LoVo (cell line): ENCODE results near the gene LRIT3.
A peak's percentile ranks its signal among the peaks of the same experiment; 100 is the strongest.

ENCODE experiments used
- DNase-seq: peaks from one replicate; pipeline ENCODE4 v3.0.0-alpha.2; 2016; ENCODE audit warnings: low spot score

LRIT3 gene, protein sequence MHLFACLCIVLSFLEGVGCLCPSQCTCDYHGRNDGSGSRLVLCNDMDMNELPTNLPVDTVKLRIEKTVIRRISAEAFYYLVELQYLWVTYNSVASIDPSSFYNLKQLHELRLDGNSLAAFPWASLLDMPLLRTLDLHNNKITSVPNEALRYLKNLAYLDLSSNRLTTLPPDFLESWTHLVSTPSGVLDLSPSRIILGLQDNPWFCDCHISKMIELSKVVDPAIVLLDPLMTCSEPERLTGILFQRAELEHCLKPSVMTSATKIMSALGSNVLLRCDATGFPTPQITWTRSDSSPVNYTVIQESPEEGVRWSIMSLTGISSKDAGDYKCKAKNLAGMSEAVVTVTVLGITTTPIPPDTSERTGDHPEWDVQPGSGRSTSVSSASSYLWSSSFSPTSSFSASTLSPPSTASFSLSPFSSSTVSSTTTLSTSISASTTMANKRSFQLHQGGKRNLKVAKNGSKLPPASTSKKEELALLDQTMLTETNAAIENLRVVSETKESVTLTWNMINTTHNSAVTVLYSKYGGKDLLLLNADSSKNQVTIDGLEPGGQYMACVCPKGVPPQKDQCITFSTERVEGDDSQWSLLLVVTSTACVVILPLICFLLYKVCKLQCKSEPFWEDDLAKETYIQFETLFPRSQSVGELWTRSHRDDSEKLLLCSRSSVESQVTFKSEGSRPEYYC

DNA sequence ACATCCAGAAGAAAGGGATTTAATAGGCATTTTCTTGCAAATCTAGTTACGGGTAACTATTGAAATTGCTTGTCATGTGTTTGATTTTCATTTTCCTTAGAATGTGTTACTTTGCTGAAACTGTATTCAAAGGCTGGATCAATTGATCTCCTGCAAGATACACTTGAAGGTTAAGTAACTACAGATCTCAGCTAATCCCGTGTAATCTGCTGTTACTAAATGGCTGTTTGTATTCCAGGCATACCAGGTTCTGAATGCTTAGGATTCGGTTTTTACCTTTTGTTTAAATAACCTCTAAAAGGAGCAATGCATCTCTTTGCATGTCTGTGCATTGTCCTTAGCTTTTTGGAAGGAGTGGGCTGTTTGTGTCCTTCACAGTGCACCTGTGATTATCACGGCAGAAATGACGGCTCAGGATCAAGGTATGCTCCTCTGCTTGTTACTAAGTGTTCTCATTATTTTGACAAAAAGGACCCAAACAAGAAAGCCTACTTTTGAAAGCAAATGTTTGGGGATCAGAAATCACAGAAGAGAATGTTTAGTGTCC lies at the start of gene LRIT3:
TSS of gene LRIT3 (plus strand) at position 212 of the 547 bp plus-strand sequence. CDS start at position 307, 95 bp downstream.
- no peak for DNase-seq

DNA sequence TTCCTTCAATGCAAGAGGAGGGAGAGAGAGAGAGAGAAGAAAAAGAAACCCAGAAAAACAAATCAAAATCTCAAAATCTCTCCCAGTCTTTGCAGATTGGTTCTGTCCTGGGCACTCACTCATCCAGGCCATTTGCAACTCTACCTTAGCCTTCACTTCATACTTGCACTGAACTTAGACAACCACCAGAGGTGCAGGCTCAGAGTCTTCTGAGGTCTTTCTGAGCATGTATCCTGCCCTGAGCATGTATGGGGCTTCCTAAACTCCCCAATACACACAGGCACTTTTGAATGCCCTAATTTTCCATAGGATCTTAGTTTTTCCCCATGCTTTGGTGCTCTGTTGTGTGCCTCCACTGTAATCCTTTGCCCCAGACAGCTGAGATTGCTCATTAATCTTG lies 49.0 kb upstream of the LRIT3 start:
- DNase-seq = no peak

DNA sequence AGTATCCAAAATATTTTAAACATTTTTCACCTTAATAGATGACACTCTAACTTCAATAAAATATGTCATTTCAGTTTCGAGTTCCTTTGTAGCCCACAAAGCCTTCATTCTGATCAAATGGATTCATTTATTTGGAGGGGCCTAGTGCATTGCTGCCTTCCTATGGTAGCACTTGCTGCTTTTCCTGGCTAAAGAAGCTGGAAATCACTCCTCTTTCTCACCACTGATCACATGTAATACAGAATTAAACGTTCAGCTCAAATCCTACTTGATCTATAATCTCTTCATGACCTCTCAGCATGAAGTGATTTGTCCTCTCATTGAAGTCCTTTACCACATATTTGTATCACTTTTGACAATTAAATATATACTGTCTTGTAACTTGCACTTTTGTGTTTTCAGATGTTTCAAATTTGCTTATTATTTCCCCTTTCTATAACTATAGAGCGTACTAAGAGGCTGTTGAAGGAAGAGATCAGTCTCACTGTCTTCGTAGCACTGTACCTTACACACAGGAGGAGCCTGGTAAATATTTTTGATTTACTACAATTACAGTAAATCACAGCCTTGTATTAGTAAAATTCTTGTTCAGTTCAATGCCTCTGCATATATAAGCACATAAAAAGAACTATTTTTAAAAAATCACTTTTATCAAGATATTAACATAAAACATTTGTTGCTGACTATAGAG lies 46.7 kb upstream of the LRIT3 start:
- DNase-seq = no peak

DNA sequence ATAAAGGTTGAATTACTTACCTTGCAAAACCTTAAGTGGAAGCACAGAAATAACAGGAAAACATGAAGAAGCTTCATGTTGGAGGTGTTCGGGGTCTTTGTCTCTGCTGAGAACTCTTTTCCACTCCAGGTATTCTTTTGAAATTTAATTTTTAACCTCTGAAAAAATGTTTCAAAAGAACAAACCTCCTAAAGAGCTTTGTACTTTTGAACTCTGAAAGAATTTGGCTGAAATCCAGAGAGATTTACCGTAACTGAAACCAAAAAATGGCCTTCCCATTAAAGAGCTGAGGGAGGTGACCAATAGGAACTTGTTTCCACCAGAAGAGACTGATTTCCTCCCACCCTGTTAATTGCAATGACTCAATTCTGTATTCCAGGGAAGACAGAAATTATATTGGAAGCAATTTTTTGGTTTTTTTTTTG lies 46.0 kb upstream of the LRIT3 start, which contains the start of gene CFI:
TSS of gene CFI (minus strand) at position 105 of the 425 bp plus-strand sequence. CDS start at position 77, 28 bp downstream.
- DNase-seq = peak; percentile 43

DNA sequence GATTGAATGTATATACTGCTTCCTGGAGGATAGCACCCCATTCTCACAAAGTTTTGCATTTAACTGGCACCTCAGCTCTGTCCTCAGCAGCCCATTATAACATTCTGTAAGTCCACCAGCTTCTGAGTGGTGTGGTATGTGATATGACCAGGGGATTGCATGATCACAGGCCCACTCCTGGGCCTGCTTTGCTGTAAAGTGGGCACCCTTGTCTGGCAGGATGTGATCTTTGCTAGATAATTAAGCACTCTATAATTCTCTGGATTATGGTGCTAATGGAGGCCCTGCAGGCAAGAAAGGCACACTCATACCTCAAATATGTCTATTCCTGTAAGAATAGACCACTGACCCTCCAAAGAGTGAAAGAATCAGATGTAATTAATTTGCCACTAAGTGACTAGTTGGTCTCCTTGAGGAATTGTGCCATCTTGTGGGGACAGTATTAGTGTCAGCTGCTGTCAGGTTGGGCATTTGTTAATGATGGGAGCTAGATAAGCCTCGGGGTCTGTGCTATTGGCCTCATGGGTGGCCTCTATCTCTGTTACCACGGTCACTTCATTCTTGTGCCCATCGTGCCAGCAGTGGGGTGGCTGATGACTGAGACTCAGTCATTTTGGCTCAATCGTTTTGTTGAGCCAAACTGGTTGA lies 43.9 kb upstream of the LRIT3 start:
- DNase-seq = peak; percentile 31

DNA sequence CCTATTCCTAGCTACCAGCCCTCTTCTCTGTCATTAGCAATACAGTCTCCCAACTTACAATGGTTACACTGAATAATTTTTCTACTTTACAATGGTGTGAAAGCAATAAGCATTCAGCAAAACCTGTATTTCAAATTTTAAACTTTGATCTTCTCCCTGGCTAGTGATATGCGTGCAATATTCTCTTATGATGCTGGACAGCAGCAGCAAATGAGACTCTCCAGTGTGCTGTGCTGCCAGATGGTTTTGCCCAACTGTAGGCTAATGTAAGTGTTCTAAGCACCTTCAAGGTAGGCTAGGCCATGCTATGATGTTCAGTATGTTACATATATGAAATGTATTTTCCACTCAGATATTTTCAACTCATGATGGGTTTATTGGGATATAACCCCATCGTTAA lies 38.3 kb upstream of the LRIT3 start:
- no peak for DNase-seq

DNA sequence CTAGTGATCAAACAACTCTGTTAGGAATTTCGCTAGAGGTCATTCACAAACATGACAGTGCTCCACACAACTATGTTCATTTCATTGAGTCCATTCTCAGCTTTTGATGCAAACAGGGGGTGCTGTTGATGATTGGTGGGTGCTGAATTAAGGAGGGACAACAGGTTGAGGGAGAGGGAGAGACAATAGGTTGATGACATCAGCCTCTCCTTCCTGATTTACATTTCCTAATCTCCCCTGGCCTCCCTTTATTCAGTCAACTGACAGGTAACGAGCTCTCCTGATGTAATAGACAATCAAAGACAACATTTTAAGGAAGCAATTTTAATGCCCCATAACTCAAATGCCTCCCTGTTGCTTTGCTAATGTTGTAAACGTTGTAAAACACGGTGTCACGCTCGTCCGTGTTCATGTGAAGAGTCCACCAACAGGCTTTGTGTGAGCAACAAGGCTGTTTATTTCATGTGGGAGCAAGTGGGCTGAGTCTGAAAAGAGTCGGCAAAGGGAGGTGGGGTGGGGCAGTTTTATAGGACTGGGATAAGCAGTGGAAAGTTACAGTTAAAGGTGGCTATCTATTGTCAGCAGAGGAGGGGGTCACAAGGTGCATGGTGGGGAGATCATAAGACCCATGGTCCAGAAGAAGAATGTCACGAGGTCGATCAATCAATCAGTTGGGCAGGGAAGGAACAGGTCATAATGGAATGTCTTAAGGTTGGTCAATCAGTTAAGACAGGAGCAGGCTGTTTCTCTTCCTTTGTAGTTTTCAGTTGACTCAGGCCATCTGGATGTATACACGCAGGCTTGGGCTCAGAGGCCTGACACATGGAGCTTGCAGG lies 37.1 kb upstream of the LRIT3 start:
- DNase-seq = no peak

DNA sequence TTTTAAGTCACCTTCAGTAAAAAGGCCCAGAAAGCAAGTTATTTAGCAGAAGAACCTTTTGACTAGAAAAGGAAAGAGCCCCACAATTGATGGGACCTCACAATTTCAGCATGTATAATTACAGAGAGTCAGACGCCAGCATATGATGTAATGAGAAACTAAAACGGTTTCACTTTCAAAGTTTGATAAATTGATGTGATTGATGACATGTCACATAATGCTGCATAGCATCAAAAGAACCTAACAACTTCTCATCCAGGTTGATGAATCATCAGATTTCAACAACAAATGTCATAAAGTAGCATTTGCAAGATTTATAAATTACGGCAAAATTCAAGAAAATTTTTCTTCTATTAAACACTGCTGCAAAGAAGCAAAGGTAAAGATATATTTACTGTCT lies 36.2 kb upstream of the LRIT3 start:
- no peak for DNase-seq

DNA sequence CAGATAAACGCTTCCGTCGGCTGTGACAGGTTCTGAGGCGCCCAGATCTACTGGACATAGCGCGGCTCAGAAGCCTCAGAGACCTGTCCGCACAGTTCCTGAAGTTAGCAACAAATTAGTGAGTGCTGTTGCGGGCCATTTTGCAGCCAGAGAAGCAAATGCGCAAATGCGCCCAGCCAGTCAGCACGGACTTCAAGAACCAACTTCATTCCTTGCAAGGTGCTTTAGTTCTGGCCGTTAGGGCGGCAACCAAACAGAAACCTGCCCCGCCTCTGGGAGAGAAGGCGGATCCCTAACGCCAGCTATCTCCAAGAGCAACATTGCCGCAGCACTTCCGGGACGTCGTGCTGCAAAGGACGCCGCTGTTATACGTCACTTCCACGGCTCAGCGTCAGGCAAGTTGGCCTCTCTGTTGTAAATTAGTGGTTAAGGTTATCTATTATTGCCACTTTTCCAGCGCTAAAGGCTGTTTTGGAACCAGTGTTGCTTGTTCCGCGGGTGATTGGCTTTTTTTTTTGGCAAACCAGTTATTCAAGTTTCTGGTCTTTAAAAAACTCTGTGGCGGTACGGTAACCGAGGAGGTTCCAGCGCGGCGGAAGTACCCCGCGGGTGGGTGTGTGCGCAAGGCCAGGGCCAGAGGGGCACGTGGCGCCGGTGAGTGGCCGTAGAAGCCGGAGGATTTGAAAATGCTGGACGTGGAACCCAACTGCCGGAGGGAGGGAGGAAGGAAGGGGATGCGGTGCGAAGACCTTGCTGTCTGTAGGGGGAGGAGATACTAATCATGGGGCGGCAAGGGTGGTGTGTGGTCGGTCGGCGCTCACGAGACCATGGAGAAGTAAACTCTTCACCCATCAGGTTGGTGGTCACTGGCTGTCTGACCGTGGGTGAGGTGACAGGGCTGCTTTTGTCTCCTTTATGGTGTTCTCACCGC lies 32.5 kb upstream of the LRIT3 start, which contains the start of gene GAR1:
TSS of gene GAR1 (plus strand) at position 612 of the 931 bp plus-strand sequence. CDS start 403 bp downstream, outside the sequence.
- DNase-seq = peak; percentile 95

DNA sequence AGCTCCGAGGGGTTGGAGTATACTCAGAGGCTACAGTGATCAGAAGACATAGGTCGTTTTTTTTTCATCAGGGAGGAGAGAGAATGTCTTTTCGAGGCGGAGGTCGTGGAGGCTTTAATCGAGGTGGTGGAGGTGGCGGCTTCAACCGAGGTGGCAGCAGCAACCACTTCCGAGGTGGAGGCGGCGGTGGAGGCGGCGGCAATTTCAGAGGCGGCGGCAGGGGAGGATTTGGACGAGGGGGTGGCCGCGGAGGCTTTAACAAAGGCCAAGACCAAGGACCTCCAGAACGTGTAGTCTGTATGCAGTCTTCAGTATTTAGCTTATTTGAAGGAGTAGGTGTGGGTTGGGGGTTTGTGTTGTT lies 31.8 kb upstream of the LRIT3 start:
- no peak for DNase-seq

DNA sequence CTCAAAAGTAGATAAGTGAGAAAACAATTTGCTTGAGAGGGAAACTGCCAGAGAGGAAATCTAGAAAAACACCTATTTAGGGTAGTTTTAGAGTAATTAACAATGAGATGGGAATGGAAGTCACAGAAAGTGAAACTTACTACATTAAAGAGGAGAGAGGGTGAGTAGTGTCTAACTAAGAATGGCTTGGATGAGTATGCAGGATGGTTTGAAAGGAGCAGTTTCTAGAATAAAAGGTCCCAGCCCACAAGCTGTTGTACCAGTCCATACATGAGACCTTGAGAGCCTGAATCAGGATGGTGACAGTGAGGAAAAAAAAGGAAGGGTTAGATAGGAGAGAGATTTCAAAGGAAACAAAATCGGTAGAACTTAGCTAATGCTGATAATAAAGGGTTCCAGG lies 31.0 kb upstream of the LRIT3 start:
- no peak for DNase-seq

DNA sequence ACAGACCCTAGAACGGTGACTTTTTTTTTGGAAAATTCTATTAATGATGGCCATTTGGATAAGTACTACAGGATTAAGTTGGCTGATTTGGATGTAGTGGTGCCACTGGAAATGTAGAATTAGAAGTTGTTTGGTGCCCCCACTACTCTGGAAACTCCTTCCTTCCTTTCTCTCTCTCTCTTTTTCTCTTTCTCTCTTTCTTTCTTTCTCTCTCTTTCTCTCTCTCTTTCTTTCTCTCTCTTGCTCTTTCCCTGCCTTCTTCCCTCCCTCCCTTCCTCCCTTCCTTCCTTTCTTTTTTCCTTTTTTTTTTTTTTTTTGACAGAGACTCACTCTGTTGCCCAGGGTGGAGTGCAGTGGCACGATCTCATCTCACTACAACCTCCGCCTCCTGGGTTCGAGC lies 29.6 kb upstream of the LRIT3 start:
- DNase-seq = no peak

DNA sequence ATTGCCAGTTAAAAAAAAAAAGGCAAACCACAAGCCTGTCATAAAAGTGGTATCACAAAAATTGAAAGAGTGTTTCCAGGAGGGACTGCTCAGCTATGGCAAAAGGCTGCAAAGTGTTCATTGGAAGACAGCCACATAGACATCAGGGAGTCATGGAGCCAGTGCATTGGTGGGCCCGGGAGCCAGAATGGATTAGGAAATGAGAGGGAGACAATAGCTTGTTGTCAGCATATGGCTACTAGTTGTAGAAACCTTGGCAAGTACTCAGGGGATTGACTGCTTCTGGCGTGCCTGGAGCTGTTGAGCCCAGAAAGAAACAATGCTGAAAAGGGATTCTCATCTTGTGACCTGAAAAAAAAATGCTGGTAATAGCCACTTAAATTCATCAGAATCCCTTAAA lies 27.3 kb upstream of the LRIT3 start:
- DNase-seq = no peak

DNA sequence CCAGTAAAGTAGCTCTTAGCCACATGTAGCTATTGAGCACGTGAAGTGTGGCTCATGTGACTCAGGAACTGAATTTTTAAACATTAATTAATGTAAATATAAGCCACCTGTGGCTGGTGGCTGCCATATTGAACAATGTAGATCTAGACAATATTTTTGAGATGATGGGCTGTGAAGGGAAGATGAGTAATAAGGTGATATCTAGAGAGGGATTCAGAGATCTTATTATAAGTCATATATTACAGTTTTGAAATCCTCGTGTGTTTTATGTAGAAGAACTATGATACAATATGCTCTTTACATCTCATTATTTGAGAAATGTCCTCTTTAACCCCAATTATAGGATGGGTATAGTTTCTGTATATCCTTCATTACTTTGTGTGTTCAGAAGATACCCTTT lies 26.7 kb upstream of the LRIT3 start:
- no peak for DNase-seq

DNA sequence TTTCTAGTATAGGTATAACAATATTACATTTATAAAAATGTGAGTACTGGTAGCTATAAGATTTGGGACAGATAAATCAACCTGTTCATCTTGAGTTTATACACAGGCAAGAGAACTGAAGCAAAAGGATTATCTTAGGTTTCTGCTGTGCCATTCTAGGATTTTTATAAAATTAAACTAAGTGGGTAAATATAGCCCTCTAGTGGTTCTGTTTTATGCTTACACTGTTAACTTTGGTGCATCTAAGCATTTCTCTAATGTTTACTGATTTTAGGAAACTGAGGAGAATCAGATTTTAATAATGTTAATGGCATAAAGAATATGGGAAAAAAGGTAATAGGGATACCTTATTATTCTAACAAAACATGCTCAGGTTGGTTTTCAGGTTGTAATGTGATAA lies 21.2 kb upstream of the LRIT3 start:
- DNase-seq = no peak

DNA sequence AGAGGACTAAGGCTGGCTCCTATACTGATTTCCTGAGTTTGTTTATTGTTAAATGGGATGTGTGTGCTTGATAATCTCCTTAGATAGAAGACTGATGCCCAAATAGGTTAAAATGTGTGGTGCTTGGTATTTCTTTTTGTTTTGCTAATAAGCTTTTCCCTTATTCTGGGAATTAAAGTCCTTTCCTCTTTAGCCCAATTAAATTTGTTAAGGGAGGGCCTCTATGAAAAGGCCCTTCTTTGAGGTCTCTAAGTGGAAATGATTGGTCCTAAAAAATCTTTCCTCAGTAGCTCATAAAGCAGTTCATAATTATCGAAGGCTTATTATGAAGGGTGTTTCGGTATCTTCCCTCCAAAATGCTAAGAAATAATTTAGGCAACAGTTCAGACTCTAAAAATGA lies 20.2 kb upstream of the LRIT3 start, which contains the start of gene RRH:
TSS of gene RRH (plus strand) at position 301 of the 400 bp plus-strand sequence. CDS start at position 357, 56 bp downstream.
- DNase-seq = no peak

DNA sequence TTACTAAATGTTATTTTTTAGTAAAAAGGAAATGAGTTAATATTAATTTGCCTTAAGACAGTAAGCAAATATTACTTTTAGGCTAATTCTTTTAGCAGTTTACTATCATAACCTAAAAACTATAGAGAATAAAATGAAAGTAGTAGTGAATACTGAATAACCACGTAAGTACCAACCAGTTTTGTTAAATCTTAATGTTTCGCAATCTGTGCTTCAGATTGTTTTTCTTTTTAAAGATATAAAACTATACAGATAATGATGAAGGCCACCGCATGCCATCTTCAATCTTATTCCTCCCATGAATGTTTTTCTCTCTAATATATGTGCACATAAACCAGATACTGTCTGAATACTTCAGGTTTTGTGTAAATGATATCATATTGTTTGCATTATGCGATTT lies 14.2 kb upstream of the LRIT3 start:
- no peak for DNase-seq

DNA sequence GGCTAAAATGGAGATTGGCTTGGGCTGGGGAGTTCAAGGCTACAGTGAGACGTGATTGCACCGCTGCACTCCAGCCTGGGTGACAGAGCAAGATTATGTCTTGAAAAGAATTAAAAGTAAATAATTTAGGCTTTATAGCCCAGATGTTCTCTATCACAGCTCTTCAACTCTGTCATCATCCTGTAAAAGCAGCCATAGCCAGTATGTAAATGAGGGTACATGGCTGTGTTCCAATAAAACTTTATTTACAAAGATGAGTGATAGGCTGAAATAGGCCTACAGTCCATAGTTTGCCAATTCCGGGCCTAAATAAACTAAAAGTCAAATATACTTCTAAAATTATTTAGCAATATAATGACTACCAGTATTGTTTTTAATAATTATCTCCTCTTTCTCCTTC lies 10.9 kb upstream of the LRIT3 start:
- DNase-seq = no peak

DNA sequence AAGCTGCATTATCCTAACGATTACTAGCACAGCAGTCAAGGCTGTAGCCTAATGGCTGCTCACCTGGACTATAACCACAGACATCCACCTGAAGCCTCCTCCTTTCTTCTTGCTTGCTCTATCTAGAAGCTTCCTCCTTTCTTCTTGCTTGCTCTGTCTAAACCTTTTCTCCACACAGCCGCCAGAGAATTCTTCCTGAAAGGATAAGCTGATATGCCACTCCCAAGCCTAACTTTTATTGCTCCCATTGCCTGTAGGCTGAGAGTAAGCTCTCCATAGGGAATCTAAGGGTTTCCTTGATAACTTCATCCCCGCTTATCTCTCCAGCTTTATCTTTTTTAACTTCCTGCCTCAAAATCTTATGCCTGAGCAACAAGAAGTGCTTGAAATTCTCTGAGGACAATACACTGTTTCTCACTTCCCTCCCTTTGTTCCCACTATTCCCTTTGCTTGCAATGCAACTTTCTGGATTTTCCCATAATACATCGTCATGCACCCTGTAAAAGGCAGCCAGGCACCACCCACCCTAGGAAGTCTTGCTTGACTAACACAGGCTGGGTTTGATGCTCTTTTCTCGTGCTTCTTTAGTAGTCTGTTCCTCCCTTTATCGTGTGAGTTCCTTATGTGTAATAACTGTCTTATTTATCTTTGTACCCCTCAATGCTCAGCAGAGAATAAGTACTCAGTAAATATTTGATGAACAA lies 1.4 kb upstream of the LRIT3 start:
- DNase-seq = peak; percentile 4
